Esophagus mucosa (tissue), 1 donor: ENCODE data around the gene ZNF507. TPM values are rescaled to one million over a fixed set of nuclear protein-coding genes. Genes with fewer than 3 reads are reported as not detected.

ENCODE experiments used
- ATAC-seq: fragments of 200-7000 bp; cut with Tn5 transposase; one replicate; pipeline ENCODE4 v1.9.1; 2020
- total RNA-seq: library from RNA; stranded (reverse); gene quantifications from one replicate; pipeline ENCODE4 v1.2.4, GENCODE V29; 2023
- donor health status: DM: yes; HTN: yes; CAD: no.

The ZNF507 gene
- total RNA-seq = 8.5 TPM

- ATAC-seq = peak; percentile 90
Measured at GRCh38 chr19:32345261-32346207, at the start of gene ZNF507. Gene ZNF507, plus strand, starts transcription at chr19:32345610. Its CDS starts 7,221 bp downstream, at chr19:32352831.

GRCh38 chr19:32296694-32297093 is 48.7 kb upstream of the ZNF507 start:
- ATAC-seq = no peak

DNA sequence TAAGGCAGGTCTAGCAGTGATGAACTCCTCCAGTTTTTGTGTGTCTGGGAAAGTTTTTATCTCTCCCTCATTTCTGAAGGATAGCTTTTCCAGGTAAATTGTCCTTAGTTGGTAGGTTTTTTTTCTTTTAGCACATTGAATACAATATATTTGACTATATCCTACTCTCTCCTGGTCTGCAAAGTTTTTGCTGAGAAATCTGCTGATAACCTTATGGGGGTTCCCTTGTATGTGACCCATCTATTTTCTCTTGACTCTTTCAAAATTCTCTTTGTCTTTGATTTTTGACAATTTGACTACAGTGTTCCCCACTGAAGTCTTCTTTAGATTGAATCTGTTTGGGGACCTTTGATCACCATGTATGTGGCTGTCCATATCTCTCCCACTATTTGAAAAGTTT is 42.6 kb upstream of the ZNF507 start:
- ATAC-seq = no peak

DNA sequence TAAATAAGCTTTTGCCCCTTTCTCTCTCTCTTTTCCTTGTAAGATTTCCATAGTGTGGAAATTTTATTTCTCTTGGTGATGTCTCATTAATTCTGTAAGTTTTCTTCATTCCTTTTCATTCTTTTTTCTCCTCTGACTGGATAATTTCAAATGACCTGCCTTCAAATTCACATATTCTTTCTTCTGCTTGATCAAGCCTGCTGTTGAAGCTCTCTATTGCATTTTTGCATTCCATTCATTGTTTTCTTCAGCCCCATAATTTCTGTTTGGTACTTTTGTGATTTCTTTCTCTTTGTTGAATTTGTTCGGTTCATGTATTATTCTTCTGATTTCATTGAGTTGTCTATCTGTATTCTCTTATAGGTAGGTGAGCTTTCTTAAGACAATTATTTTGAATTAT is 42.2 kb upstream of the ZNF507 start:
- ATAC-seq = no peak

GRCh38 chr19:32307591-32307990 is 37.8 kb upstream of the ZNF507 start:
- ATAC-seq = no peak

DNA sequence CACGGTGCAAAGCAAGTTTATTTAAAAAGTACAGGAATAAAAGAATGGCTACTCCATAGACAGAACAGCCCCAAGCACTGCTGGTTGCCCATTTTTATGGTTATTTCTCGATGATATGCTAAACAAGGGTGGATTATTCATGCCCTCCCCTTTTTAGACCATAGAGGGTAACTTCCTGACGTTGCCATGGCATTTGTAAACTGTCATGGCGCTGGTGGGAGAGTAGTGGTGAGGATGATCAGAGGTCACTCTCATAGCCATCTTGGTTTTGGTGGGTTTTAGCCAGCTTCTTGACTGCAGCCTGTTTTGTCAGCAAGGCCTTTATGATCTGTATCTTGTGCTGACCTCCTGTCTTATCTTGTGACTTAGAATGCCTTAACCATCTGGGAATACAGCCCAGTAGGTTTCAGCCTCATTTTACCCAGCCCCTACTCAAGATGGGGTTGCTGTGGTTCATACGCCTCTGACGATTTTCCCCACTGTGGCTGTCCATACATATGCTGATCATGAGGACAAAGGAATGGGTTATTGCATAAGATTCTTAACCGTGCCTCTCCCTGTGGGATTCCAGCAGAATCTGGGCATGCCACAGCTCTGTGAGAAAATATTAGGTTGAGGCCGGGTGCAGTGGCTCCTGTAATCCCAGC is 36.9 kb upstream of the ZNF507 start:
- ATAC-seq = no peak

DNA sequence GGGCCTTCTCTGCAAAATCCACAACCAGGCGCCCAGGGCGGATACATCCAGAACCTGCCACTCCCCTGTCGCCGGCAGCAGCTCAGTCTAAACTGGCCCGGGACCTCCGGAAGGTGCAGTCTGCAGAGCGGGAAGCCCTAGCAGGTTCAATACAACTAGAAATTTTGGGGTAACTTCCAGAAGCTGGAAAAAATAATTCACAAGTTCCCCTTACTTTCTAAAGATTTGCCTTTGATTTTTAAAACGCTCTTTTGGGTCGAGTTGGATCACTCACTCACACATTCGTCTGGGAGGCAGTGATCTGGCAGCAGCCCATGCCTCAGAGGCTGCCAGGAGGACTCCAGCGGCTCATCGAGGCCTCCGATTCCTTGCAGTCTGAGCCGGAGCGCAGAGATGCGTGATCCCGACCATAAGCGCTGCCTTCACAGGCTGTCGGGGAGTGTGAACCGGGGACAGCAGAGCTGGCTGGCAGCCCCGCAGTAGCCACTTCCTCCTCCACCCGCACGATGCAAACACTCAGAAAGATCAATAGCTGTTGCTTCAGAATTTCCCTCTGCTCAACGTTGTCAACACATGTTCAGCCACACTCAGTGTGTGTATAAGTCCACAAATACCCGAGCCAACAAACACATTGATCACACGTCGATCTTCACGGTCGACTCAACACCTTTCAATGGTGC is 35.6 kb upstream of the ZNF507 start:
- ATAC-seq = no peak

- ATAC-seq = no peak
Measured at GRCh38 chr19:32311371-32311770, 34.0 kb upstream of the ZNF507 start.

DNA sequence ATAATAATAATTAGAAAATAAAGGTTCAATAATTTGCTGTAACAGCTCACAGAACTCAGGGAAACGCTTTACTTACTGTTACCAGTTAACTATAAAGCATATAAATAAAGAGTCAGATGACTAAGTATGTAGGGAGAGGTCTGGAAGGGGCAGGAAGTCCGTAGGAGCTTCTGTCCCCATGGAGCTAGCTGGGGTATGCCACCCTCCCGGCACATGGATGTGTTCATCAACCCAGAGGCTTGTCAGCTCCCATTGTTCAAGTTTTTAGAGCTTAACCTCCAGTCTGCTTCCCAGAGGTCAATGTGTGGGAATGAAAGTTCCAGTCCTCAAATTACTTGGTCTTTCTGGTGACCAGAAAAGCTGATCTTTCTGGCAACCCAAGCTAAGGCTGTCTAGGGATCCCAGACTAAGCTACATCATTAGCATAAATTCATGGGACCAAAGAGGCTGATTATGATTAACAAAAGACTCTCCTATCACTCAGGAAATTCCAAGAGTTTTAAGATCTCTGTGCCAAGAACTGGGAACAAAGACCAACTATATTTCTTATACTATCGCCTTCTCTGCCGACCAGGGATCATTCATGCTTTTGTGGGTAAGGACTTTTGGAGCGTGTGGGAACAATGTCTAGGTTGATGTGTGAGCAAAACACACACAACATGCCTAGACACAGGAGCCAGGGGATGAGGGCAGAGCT is 31.7 kb upstream of the ZNF507 start:
- ATAC-seq = no peak

DNA sequence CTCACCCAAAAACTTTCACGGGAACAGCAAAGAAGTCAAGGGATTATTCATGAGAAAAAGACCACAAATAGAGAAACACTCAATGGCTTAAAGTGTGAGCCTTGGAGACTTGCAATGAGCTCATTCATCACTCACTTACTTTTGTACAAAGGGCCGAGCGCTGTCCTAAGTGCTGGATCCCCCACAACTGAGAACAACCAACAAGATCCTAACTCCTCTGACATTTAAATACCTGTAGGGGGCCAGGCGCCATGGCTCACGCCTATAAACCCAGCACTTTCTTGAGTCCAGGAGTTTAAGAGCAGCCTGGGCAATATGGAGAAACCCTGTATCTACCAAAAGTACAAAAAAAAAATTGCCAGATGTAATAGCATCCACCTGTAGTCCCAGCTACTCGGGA is 29.4 kb upstream of the ZNF507 start:
- no peak for ATAC-seq

- no peak for ATAC-seq
Measured at GRCh38 chr19:32317086-32317485, 28.3 kb upstream of the ZNF507 start.

- peak; percentile 51 for ATAC-seq
Measured at GRCh38 chr19:32318884-32319520, 26.4 kb upstream of the ZNF507 start.

- ATAC-seq = peak; percentile 99
Measured at GRCh38 chr19:32322541-32322940, 22.9 kb upstream of the ZNF507 start.

DNA sequence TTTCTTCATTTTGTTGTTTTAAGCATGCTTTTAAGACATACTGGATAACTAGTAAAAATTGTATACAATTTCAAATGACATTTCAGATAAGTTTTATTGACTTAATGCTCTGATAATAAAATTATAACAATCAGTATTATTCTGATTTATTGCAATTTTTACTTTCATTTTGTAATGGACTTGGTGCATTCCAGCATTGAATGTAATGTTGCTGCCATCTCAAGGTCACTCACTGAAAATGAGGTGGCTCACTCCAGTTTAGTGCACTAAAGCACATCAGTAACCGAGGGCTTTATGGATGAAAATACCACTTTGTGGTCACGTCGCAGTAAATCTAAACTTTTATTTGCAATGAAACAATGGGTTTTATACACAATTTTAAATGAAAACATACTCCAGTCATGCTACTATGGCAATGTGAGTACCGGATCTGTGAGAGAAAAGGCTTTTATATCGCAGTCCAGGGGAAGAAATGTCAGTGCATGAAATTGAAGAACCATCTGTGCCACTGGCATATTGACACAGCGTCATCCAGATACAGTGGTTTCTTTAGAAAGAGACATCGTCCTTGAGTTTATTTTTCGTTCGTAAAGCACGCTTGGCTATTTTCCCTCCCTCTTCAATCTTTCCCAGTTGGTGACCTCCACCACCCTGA is 20.7 kb upstream of the ZNF507 start:
- ATAC-seq = no peak

DNA sequence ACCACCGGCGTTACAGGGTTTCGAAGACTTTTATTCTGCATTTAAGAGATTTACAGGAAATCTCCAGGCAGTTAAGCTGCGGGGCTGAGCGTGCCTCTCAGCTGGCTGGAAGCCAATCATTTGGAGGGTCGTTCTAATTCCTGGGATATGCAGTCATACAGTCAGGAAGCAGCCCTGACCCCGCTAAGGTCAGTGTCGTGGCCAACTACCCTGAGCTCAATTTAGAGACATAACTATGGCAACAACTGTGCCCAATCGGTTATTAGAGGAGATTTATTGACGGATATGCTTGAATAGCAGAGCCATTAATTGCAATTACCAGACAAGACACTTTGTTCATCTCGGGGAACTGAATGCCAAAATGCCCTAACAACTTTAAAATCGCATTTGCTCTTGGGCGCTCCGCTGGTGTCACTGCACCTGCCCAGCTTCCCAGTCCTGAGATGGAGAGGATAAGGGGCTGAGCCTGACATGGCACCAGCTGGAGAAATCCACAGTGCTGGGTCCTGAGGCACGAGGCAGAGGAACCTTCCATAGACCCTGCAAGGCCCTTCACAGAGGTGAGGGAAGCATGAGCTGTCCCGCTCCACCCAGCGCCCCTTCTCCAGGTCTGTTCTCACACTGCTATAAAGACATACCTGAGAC is 15.1 kb upstream of the ZNF507 start:
- no peak for ATAC-seq

DNA sequence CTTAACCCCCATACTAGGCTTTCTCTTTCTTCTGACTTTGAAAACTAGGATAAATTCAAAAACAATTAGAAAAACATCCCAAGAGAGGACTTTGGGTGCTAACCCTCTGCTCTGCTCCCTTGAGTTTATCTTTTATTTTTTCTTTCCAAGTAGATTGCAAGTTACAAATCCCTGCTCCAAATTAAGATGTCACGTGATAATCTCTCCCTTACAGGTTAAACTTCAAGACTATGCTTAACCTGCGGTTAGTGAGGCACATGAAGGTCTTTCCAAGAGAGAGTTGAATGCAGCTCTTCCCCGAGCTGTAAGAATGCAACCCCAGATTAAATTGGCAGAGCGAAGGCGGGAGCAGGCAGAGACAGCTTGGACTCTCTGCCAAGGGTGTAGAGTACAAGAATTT is 12.2 kb upstream of the ZNF507 start:
- ATAC-seq = no peak

DNA sequence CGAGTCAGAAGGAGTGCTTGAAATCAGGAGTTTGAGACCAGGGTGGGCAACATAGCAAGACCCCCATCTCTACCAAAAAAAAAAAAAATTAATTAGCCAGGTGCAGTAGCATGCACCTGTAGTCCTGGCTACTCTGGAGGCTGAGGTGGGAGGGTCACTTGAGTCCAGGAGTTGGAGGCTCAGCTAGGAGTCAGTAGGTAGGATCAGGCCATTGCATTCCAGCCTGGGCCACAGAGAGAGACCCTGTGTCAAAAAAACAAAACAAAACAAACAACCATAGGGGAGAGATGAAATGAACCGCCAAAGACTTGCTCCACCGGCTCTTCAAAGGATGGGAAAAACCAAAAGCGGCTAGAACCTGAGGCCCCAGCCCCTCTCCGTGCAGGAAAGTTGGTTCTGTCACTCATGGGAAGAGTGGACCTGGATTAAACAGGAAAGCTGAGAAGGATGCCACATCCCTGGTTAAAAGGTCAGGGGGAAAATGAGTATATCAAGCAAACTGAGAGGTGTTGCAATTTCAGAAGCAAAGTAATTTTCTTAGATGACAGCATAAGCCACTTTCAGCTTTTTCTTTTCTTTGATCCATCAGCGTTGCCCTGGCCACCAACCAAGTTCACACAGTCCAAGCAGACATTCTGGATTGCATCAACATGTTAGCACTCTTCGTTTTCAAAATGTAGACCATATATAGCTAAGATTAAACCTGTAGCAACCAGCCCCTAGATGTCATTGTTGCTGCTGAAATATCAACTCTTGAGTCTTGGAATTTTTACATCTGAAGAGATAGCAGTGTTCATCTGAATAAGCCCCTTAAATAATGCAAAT is 8.9 kb upstream of the ZNF507 start:
- ATAC-seq = peak; percentile 47

GRCh38 chr19:32337084-32337808 is 8.2 kb upstream of the ZNF507 start:
- ATAC-seq = no peak

DNA sequence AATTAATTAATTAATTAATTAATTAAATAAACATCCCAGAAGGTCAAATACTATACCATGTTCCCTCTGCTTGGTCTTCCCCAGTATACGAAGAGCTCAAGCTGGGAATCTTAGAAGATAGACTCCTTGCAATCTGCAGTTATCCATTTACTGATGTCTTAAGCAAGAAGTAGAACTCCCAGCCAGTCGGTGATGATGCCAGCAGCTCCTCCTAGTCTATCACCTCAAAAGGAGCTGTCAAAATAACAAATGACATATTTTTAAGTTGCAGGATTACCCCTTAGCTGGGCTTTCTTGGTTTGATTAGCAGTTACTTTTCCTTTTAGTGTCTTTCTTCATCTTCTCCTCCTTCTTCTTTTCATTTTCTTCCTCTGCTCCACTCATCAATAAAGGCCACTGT is 6.0 kb upstream of the ZNF507 start:
- ATAC-seq = no peak
